K562 (cell line): ENCODE results near the gene CDC42EP1. TPM values are rescaled to one million over a fixed set of nuclear protein-coding genes. Genes with fewer than 3 reads are reported as not detected.
A peak's percentile ranks its signal among the peaks of the same experiment; 100 is the strongest.

Source experiments
- ATAC-seq: fragments of 200-7000 bp; cut with Tn5 transposase; 3 replicates; pipeline ENCODE4 v1.9.1; 2020; ENCODE audit warnings: moderate library complexity
- BruUV-seq: library from RNA; stranded (reverse); fragments of 400-500 nt; replicated peaks from 2 replicates; lab custom pipeline; 2021; lab: Mats Ljungman, UMichigan
- CTCF ChIA-PET: fragments of 300-600 bp; formaldehyde crosslinking; extraction: SDS; loops from one replicate; lab custom pipeline; 2021; ENCODE audit warnings: low intra/inter-chr PET ratio; lab: Yijun Ruan, JAX
- POLR2A ChIA-PET: fragments of 300-600, 350-650 bp; sonication (Branson Sonifier 250); formaldehyde crosslinking; extraction: SDS; loops from one replicate; lab custom pipeline; 2021; ENCODE audit warnings: antibody characterized with exemption, inconsistent platforms; lab: Yijun Ruan, JAX
- DNase-seq, 4 experiments: peaks; one replicate each; pipeline versions ENCODE4 v3.0.0 to v3.0.0-alpha.2; 2011 to 2018; ENCODE audit warnings: low spot score in 3 of 4, mixed read lengths in 3 of 4; ENCODE audit errors: extremely low read depth in 1 of 4
- FAIRE-seq: peaks from 2 replicates; lab custom pipeline; 2011; peaks lifted over from hg19 to GRCh38; lab: Jason Lieb, UNC
- H2AFZ ChIP-seq: 2 replicates; pipeline ENCODE4 v1.6.0; 2011; ENCODE audit warnings: low read depth, low read length, control low read depth, inconsistent platforms
- H3K27ac ChIP-seq: fragments of 200-600 bp; 3 replicates; pipeline ENCODE4 v1.8.0; 2011; ENCODE audit warnings: low read depth, mild to moderate bottlenecking, control low read depth, inconsistent platforms, low read length, moderate library complexity, mixed read lengths; ENCODE audit errors: extremely low read depth
- H3K27me3 ChIP-seq, 2 experiments: fragments of 300-600 bp in 1 of 2; 2 replicates in 1 of 2; 3 replicates in 1 of 2; pipeline versions ENCODE4 v1.6.0 to v1.8.0; 2011; ENCODE audit warnings: inconsistent platforms in 2 of 2, low read length in 2 of 2, mild to moderate bottlenecking in 1 of 2, mixed read lengths in 1 of 2, moderate library complexity in 1 of 2; ENCODE audit not compliant: control insufficient read depth in 2 of 2, insufficient read depth in 2 of 2
- H3K36me3 ChIP-seq: fragments of 300-600 bp; 3 replicates; pipeline ENCODE4 v1.8.0; 2011; ENCODE audit warnings: mild to moderate bottlenecking, low read length, inconsistent platforms; ENCODE audit not compliant: control insufficient read depth, insufficient read depth
- H3K4me1 ChIP-seq, 2 experiments: fragments of 200-600 bp in 1 of 2; replicated peaks in 1 of 2; 2 replicates in 1 of 2; 3 replicates in 1 of 2; pipeline versions ENCODE4 v1.5.1 to v1.8.0; 2011; ENCODE audit warnings: inconsistent platforms in 2 of 2, low read length in 2 of 2, mild to moderate bottlenecking in 1 of 2, mixed read lengths in 1 of 2, moderate library complexity in 1 of 2; ENCODE audit not compliant: control insufficient read depth in 2 of 2, insufficient read depth in 2 of 2
- H3K4me2 ChIP-seq: 2 replicates; pipeline ENCODE4 v1.6.1; 2011; ENCODE audit warnings: low read length, control low read depth, inconsistent platforms, mixed read lengths; ENCODE audit not compliant: insufficient read depth
- H3K4me3 ChIP-seq: fragments of 200-600 bp; sonication (generic), shearing (Covaris generic); 2 replicates; pipeline ENCODE4 v1.5.1; 2016; ENCODE audit warnings: control low read depth, inconsistent platforms
- H3K79me2 ChIP-seq: fragments of 200-600 bp; 3 replicates; pipeline ENCODE4 v1.8.0; 2011; ENCODE audit warnings: low read length, inconsistent platforms; ENCODE audit not compliant: control insufficient read depth, insufficient read depth
- H3K9ac ChIP-seq, 2 experiments: 2 replicates each; pipeline versions ENCODE4 v1.6.0 to v1.6.1; 2011; ENCODE audit warnings: low read depth in 2 of 2, low read length in 2 of 2, control low read depth in 1 of 2, inconsistent platforms in 1 of 2, mild to moderate bottlenecking in 1 of 2, mixed read lengths in 1 of 2; ENCODE audit not compliant: insufficient read depth in 1 of 2
- H3K9me1 ChIP-seq: one replicate; pipeline ENCODE4 v1.6.0; 2011; ENCODE audit warnings: inconsistent platforms, mild to moderate bottlenecking, low read length, moderate library complexity; ENCODE audit not compliant: control insufficient read depth, insufficient read depth
- H3K9me3 ChIP-seq: replicated peaks from 2 replicates; pipeline ENCODE4 v1.5.1; 2011; ENCODE audit warnings: low read depth, low read length, inconsistent platforms; ENCODE audit not compliant: control insufficient read depth, insufficient read depth
- H4K20me1 ChIP-seq: replicated peaks from 2 replicates; pipeline ENCODE4 v1.6.1; 2011; ENCODE audit warnings: low read length, inconsistent platforms, mixed read lengths; ENCODE audit not compliant: control insufficient read depth, insufficient read depth
- CGGBP1 ChIP-seq: fragments of 250-450 bp; sonication (Bioruptor Pico); IDR thresholded peaks from 2 replicates; pipeline ENCODE4 v1.9.0; 2021; ENCODE audit warnings: mild to moderate bottlenecking
- CHD1 ChIP-seq: fragments of 200-600 bp; sonication (generic); IDR thresholded peaks from one replicate; pipeline ENCODE4 v1.6.1; 2012; ENCODE audit warnings: mild to moderate bottlenecking, moderate library complexity, low read length, inconsistent platforms
- IFI16 ChIP-seq: fragments of 250-450 bp; sonication (Bioruptor Pico); IDR thresholded peaks from 2 replicates; pipeline ENCODE4 v2.1.2; 2022; ENCODE audit warnings: mild to moderate bottlenecking, inconsistent platforms
- LARP7 ChIP-seq: fragments of 450-650 bp; IDR thresholded peaks from 2 replicates; pipeline ENCODE4 v1.6.1; 2016
- RBM25 ChIP-seq: fragments of 200-400 bp; formaldehyde crosslinking; IDR thresholded peaks from 2 replicates; pipeline ENCODE4 v1.6.1; 2018; ENCODE audit warnings: low read length, low read depth, moderate library complexity; ENCODE audit not compliant: severe bottlenecking
- WGBS: fragments of 100-300 bp; shearing (Covaris generic); methylation state at CpG from one replicate; pipeline ENCODE4 v1.1.6; 2016; ENCODE audit warnings: low coverage, mixed read lengths; ENCODE audit not compliant: insufficient coverage; ENCODE audit errors: missing lambda C conversion rate; 5-methylcytosine and 5-hydroxymethylcytosine counted together
- in situ Hi-C: fragments of 300-500 bp; cut with MboI; formaldehyde crosslinking; loops from 4 replicates; pipeline ENCODE4 v1.15.0; 2018; ENCODE audit warnings: inconsistent platforms, mixed read lengths
- intact Hi-C: fragments of 100-400 bp; cut with micrococcal nuclease; formaldehyde crosslinking; loops from 2 replicates; pipeline ENCODE4 v1.14.2; 2022
- polyA plus RNA-seq, 8 experiments: library from polyadenylated mRNA; depleted of rRNA in 4 of 8; stranded (reverse) in 5 of 8; unstranded in 3 of 8; fragments of >200 nt; fragmentation: Nextera tagmentation in 2 of 8; fragmentation: Illumina TruSeq in 1 of 8; extraction: Ambion mirVana in 2 of 8; extraction: Trizol in 1 of 8; gene quantifications; 2 replicates each; pipeline versions ENCODE4 v1.2.1 to v1.2.3, GENCODE V29; 2011 to 2014; ENCODE audit warnings: inconsistent platforms in 1 of 8, missing spikeins in 1 of 8
- total RNA-seq, 7 experiments: library from RNA; depleted of rRNA in 6 of 7; stranded (reverse); fragments of >200 nt in 6 of 7; fragmentation: Illumina TruSeq in 2 of 7; extraction: Trizol in 2 of 7; gene quantifications; 2 replicates each; pipeline versions ENCODE4 v1.2.1 to v1.2.3, GENCODE V29; 2011 to 2021; ENCODE audit warnings: low replicate concordance in 1 of 7

The CDC42EP1 gene
- total and polyA plus RNA-seq, 9 of the 15 experiments (the other 6 are each of a cell fraction or from before 2014, with no cell fraction given) = 0.67 to 70.2 (median 7.3) TPM

DNA sequence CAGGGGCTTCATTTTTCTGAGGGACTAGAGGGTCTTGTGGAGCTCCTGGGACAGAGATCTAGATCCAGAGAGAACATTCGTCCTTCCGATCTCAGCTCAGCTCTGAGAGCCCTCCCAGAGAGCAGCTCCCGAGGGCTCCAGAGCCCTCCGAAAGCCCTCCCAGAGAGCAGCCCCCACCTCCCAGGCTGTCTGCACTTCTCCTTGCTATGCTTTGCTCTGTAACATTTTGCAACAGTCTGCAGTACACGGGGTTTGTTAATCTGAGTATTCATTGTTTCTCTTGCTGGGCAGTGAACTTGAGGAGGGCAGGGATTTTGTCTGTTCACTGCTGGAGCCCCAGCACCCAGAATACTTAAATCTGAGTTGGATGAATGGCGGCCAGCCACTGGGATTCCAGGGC, 50.9 kb downstream of the CDC42EP1 start:
- Histone ChIP-seq H3K9me3 (no peaks in the 10 kb centered on the region), H3K9ac (peak overlapping the region in 1 of 2 experiments; percentile 73; a peak in 1 of 4 replicates), H3K27me3 (no peaks in the 10 kb centered on the region), H3K4me2 (no peak overlapping the region), H3K9me1 (peaks cover 3% of the 10 kb centered on the region), H3K79me2 (peaks cover 34% of the 10 kb centered on the region), H3K4me1 (peaks cover 12 to 18% of the 10 kb centered on the region in 2 experiments; a peak in 4 of 5 replicates), H3K36me3 (peaks cover 26% of the 10 kb centered on the region; the same call in 1 of the 3 replicates), H3K4me3 (no peak overlapping the region), H3K27ac (peak overlapping the region; percentile 97; the same call in 2 of the 3 replicates), H2AFZ (no peak overlapping the region), H4K20me1 (no peaks in the 10 kb centered on the region)
- intact Hi-C loops (no loop called here), in situ Hi-C loops (no loop called here)
- TF ChIP-seq CGGBP1 = no peak
- no peak for TF ChIP-seq IFI16 (CRISPR knock-in tag)
- no peak for TF ChIP-seq LARP7
- TF ChIP-seq CHD1 = no peak
- TF ChIP-seq RBM25 = no peak
- ATAC-seq (no peak), DNase-seq (no peak), FAIRE-seq (no peak)
- POLR2A ChIA-PET = interaction anchor here (1.2 kb wide), 1 partner anchor 10 kb away, joined by 3 read pairs; no protein-coding TSS in a partner anchor
- WGBS = 85% methylated on average over 6 of the region's 6 CpGs
- CTCF ChIA-PET = no interaction called here
- no TSS peak for BruUV-seq
